SU-DHL-6 (cell line): Measurements from ENCODE around the gene CGB2.
"Not testable (repeated sequence)": the region's sequence is repeated elsewhere in the genome, so short reads cannot be mapped to it uniquely, and the experiment has no call there.

Source experiments
- H2AFZ ChIP-seq: fragments of 200-600 bp; sonication (generic); 2 replicates; pipeline ENCODE4 v1.6.1; 2014; ENCODE audit warnings: low read depth, mild to moderate bottlenecking, moderate library complexity, mixed read lengths, antibody characterized with exemption, low read length; ENCODE audit not compliant: severe bottlenecking
- H3F3A ChIP-seq: fragments of 200-600 bp; shearing (Covaris generic); 2 replicates; pipeline ENCODE4 v1.6.0; 2016; ENCODE audit warnings: antibody characterized with exemption, mild to moderate bottlenecking; ENCODE audit not compliant: insufficient read depth
- H3K27ac ChIP-seq: fragments of 200-600 bp; sonication (generic); 2 replicates; pipeline ENCODE4 v1.5.1; 2016; ENCODE audit warnings: low read depth, mild to moderate bottlenecking, low read length, moderate library complexity, mixed read lengths
- H3K27me3 ChIP-seq: fragments of 200-600 bp; sonication (generic), shearing (Covaris generic); 2 replicates; pipeline ENCODE4 v1.6.0; 2014; ENCODE audit warnings: mild to moderate bottlenecking, low read length
- H3K36me3 ChIP-seq: fragments of 200-600 bp; sonication (generic); 2 replicates; pipeline ENCODE4 v1.6.1; 2014; ENCODE audit warnings: mild to moderate bottlenecking, low read length, mixed read lengths
- H3K4me2 ChIP-seq: fragments of 300-600, 200-600 bp; shearing (Covaris generic), sonication (generic); 2 replicates; pipeline ENCODE4 v1.6.0; 2014; ENCODE audit warnings: low read length, low read depth, mild to moderate bottlenecking; ENCODE audit not compliant: poor library complexity, severe bottlenecking
- H3K4me3 ChIP-seq: fragments of 200-600 bp; sonication (generic); 2 replicates; pipeline ENCODE4 v1.5.1; 2014; ENCODE audit warnings: antibody characterized with exemption, low read length, mild to moderate bottlenecking, mixed read lengths; ENCODE audit not compliant: insufficient read depth, poor library complexity, severe bottlenecking
- H3K79me2 ChIP-seq: fragments of 200-600 bp; sonication (generic); 2 replicates; pipeline ENCODE4 v1.6.1; 2014; ENCODE audit warnings: mild to moderate bottlenecking, low read length, moderate library complexity; ENCODE audit not compliant: insufficient read depth
- H3K9ac ChIP-seq: fragments of 200-600 bp; sonication (generic); 2 replicates; pipeline ENCODE4 v1.7.0; 2014; ENCODE audit warnings: mild to moderate bottlenecking, low read length
- H3K9me2 ChIP-seq: fragments of 200-600 bp; sonication (generic); replicated peaks from 2 replicates; pipeline ENCODE4 v1.6.1; 2014; ENCODE audit warnings: low read length; ENCODE audit not compliant: insufficient read depth
- H3K9me3 ChIP-seq: fragments of 200-600 bp; sonication (generic); 2 replicates; pipeline ENCODE4 v1.6.1; 2014; ENCODE audit warnings: low read length, mixed read lengths; ENCODE audit not compliant: insufficient read depth
- H4K20me1 ChIP-seq: fragments of 200-600 bp; sonication (generic); 2 replicates; pipeline ENCODE4 v1.6.1; 2014; ENCODE audit warnings: low read depth, mild to moderate bottlenecking, antibody characterized with exemption, low read length, moderate library complexity, mixed read lengths
- CTCF ChIP-seq: fragments of 200-600 bp; sonication (generic); IDR thresholded peaks from one replicate; pipeline ENCODE4 v1.5.1; 2017; ENCODE audit warnings: antibody characterized with exemption, mild to moderate bottlenecking, low read length, moderate library complexity; ENCODE audit not compliant: insufficient read depth, poor library complexity, severe bottlenecking
- EZH2phosphoT487 ChIP-seq: fragments of 200-600 bp; sonication (generic), shearing (Covaris generic); conservative IDR thresholded peaks from 2 replicates; pipeline ENCODE4 v1.6.1; 2018; ENCODE audit warnings: mild to moderate bottlenecking, antibody characterized with exemption, low read length, moderate library complexity, mixed read lengths

CGB2 gene

GRCh38 chr19:49056101-49056901 is 24.6 kb downstream of the CGB2 start:
- H3K9me2 ChIP-seq: no peaks in the 10 kb centered on the region
- no peaks in the 10 kb centered on the region for H4K20me1 ChIP-seq
- TF ChIP-seq CTCF (no peak), EZH2phosphoT487 (no peak)
- 0 out of 2 replicates have a peak overlapping the region, but pooled peaks have one; percentile 21 for H3K9ac ChIP-seq
- peak overlapping the region; percentile 98 for H2AFZ ChIP-seq
- no peaks in the 10 kb centered on the region for H3K36me3 ChIP-seq
- no peaks in the 10 kb centered on the region for H3K9me3 ChIP-seq
- no peaks in the 10 kb centered on the region for H3F3A ChIP-seq
- peak overlapping the region; percentile 65 for H3K4me2 ChIP-seq
- peak overlapping the region; percentile 45 for H3K4me3 ChIP-seq
- H3K27me3 ChIP-seq: no peaks in the 10 kb centered on the region
- no peaks in the 10 kb centered on the region for H3K79me2 ChIP-seq
- no peak overlapping the region for H3K27ac ChIP-seq

- not testable (repeated sequence) for H3K36me3 ChIP-seq, H3K4me2 ChIP-seq, H3K9me3 ChIP-seq, H4K20me1 ChIP-seq, H3K9me2 ChIP-seq, H2AFZ ChIP-seq, H3K27me3 ChIP-seq, H3K27ac ChIP-seq, H3K79me2 ChIP-seq, H3K4me3 ChIP-seq, H3F3A ChIP-seq, H3K9ac ChIP-seq
Measured at GRCh38 chr19:49056902-49057596, 25.4 kb downstream of the CGB2 start.

- Histone ChIP-seq H3K36me3 (no peaks in the 10 kb centered on the region), H3K79me2 (no peaks in the 10 kb centered on the region), H3K9me2 (no peaks in the 10 kb centered on the region), H2AFZ (no peak within 1 kb of the TSS), H3K4me2 (no peak within 1 kb of the TSS), H3K27me3 (no peaks in the 10 kb centered on the region), H3K4me3 (no peak within 1 kb of the TSS), H3K27ac (no peak within 1 kb of the TSS), H3K9me3 (no peaks in the 10 kb centered on the region), H3F3A (no peaks in the 10 kb centered on the region), H4K20me1 (no peaks in the 10 kb centered on the region), H3K9ac (no peak within 1 kb of the TSS)
- TF ChIP-seq EZH2phosphoT487 (no peak), CTCF (no peak)
Measured at GRCh38 chr19:49057636-49058234, 26.0 kb downstream of the CGB2 start, which contains the start of gene CGB7. Gene CGB7, minus strand, starts transcription at chr19:49057749. Its CDS starts 2,374 bp downstream, at chr19:49055375.
